ENCODE data around the gene SCT. TPM values are rescaled to one million over a fixed set of nuclear protein-coding genes. Genes with fewer than 3 reads are reported as not detected.

The SCT gene
- total and polyA plus RNA-seq, 11 donors = 0.81 TPM; not detected in 10

DNA sequence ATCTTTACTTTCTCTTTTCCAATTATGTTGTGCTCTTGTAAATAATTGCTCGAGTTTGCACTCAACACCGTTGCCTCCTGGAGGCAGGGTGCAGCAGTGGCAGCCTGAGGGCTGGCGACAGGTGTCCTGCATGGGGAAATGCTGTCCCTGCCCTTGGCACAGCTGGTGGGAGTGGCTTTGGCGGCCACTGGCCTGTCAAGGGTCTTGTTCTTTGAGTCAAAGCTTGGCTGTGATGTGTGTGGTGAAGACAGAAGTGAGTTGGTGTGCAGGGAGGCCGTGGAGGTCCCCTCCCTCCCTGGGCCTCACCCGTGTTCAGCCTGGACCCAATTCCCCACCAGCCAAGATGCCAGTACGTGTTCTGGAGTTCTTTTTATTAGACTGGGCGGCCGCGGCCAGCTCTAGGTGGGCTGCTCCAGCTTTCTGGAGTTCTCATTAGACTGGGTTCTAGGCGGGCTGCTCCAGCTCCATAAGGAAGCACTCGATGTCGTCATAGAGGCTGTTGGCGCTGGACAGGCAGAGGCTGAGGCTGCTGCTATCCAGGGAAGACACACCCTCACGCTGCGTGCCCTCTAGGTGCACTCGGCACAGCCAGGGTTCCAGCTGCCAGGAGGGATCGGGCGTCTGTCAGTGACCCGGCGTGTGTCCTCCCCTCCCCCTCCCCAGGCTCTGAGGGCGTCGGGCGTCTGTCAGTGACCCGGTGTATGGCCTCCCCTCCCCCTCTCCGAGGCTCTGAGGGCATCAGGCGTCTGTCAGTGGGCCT is 14.6 kb downstream of the SCT start:
- Histone ChIP-seq H3K27ac (peak overlapping the region in 2 of 12 donors; percentile 24 to 42), H3K9me3 (no peaks in the 10 kb centered on the region), H3K4me1 (peaks cover 8 to 49% (median 29%) of the 10 kb centered on the region in 12 donors), H3K36me3 (peaks cover 0 to 76% (median 58%) of the 10 kb centered on the region in 9 donors), H3K4me3 (no peak overlapping the region), H3K27me3 (no peaks in the 10 kb centered on the region)
- 70 to 80% (median 74%) methylated on average over 18 to 27 of the region's 27 CpGs for WGBS, 4 donors
- DNase-seq (peak in 1 of 5 donors; percentile 63), ATAC-seq (no peak)
- intact Hi-C loops (cut with DNase I) = loop anchor here in 2 of 10 donors (5.0 kb wide), 2 partner anchors 35 to 80 kb away; partner anchors contain the start of gene PHRF1 (in 1 of the 2)
- TF ChIP-seq, protein P1, sequence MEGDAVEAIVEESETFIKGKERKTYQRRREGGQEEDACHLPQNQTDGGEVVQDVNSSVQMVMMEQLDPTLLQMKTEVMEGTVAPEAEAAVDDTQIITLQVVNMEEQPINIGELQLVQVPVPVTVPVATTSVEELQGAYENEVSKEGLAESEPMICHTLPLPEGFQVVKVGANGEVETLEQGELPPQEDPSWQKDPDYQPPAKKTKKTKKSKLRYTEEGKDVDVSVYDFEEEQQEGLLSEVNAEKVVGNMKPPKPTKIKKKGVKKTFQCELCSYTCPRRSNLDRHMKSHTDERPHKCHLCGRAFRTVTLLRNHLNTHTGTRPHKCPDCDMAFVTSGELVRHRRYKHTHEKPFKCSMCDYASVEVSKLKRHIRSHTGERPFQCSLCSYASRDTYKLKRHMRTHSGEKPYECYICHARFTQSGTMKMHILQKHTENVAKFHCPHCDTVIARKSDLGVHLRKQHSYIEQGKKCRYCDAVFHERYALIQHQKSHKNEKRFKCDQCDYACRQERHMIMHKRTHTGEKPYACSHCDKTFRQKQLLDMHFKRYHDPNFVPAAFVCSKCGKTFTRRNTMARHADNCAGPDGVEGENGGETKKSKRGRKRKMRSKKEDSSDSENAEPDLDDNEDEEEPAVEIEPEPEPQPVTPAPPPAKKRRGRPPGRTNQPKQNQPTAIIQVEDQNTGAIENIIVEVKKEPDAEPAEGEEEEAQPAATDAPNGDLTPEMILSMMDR (IDR thresholded peaks at IDR 0.05) = no peak
- TF ChIP-seq POLR2A (IDR thresholded peaks at IDR 0.05) = no peak

DNA sequence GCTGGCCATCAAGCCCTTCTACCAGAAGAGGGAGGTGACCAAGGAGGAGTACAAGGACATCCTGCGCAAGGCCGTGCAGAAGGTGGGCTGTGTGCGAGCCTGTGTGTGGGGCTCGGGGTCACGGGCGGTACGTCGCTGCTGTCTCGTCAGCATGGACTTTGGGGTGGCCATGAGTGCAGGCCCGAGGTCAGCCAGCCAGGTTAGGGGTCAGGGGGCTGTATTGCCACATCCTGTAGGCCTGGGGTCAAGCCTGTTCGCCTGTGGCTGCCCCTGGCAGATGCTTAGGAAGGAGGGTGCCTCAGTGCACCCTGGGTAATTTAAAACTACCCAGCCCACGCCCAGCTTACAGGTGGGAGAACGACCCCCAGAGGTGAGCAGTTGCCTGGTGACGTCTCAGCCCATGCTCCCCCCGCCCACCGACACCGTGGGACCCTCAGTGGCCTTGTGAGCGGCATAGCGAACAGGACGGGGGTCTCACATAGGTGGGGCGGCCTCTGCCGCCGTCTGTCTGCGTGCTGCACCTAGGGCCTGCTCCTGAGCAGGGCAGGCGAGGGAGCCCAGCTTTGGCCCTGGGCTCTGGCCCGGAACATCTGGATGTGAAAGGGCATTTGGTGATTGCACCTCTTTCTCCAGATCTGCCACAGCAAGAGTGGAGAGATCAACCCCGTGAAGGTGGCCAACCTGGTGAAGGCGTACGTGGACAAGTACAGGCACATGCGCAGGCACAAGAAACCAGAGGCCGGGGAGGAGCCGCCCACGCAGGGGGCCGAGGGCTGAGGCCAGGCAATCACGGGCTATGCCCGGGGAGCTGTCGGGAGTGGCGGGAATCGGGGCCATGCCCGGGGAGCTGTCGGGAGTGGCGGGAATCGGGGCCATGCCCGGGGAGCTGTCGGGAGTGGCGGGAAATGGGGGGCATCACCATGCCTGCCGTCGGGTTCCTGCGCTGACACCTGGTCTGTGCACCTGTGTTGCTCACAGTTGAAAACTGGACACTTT is 15.7 kb downstream of the SCT start:
- H3K4me1 ChIP-seq = peaks cover 8 to 48% (median 25%) of the 10 kb centered on the region in 12 donors
- TF ChIP-seq POLR2A (IDR thresholded peaks at IDR 0.05) = no peak
- TF ChIP-seq, protein P1 (IDR thresholded peaks at IDR 0.05) = no peak
- H3K36me3 ChIP-seq = peaks cover 0 to 87% (median 69%) of the 10 kb centered on the region in 9 donors
- 88 to 93% (median 91%) methylated on average over 42 to 49 of the region's 49 CpGs for WGBS, 4 donors
- ATAC-seq = no peak
- H3K27me3 ChIP-seq = no peaks in the 10 kb centered on the region
- no peaks in the 10 kb centered on the region for H3K9me3 ChIP-seq
- intact Hi-C loops (cut with DNase I) = loop anchor here in 2 of 10 donors (5.0 kb wide), 2 partner anchors 34 to 81 kb away; partner anchors contain the start of gene PHRF1 (in 1 of the 2)
- no peak overlapping the region for H3K27ac ChIP-seq
- H3K4me3 ChIP-seq = no peak overlapping the region
- DNase-seq = no peak

DNA sequence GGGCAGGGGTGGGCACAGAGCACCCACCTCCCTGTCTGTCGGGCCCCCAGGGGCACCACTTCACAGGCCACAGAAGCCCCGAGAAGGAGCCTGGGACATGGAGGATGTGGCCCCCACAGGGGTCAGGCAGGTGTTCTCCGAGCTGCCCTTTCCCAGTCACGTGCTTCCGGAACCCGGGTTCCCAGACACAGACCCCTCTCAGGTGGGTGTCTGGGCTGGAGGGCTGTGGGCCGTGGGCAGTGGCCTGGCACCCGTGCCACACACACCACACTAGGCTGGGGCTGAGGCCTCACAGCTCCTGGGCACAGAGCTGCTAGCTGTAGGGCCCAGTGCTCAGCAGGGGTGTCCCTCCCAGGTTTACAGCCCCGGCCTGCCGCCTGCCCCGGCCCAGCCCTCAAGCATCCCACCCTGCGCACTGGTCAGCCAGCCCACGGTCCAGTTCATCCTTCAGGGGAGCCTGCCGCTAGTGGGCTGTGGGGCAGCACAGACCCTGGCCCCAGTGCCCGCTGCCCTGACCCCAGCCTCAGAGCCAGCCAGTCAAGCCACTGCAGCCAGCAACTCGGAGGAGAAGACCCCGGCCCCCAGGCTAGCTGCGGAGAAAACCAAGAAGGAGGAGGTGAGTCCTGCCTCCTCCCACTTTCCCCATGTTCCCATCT is 16.7 kb downstream of the SCT start:
- TF ChIP-seq, protein P1 (IDR thresholded peaks at IDR 0.05) = no peak
- TF ChIP-seq POLR2A (IDR thresholded peaks at IDR 0.05) = no peak
- 92 to 96% (median 95%) methylated on average over 11 to 18 of the region's 18 CpGs for WGBS, 4 donors
- Histone ChIP-seq H3K9me3 (no peaks in the 10 kb centered on the region), H3K27me3 (no peaks in the 10 kb centered on the region), H3K4me1 (peaks cover 8 to 50% (median 23%) of the 10 kb centered on the region in 12 donors), H3K27ac (no peak overlapping the region), H3K4me3 (no peak overlapping the region), H3K36me3 (peaks cover 3 to 96% (median 79%) of the 10 kb centered on the region in 9 donors)
- ATAC-seq = no peak
- DNase-seq = no peak
- intact Hi-C loops (cut with DNase I) = loop anchor here in 2 of 10 donors (5.0 kb wide), 2 partner anchors 33 to 82 kb away; partner anchors contain the start of gene PHRF1 (in 1 of the 2)
